Stimulated activated CD8-positive, alpha-beta memory T cell treated with anti-CD3 and anti-CD28 coated beads, Interleukin-4, amount 100 ng/mL, for 48 hours (primary cell): ENCODE data around the gene MS4A18.

Source experiments
- DNase-seq: peaks from one replicate; pipeline ENCODE4 v3.0.0-alpha.2; 2020

Gene MS4A18

DNA sequence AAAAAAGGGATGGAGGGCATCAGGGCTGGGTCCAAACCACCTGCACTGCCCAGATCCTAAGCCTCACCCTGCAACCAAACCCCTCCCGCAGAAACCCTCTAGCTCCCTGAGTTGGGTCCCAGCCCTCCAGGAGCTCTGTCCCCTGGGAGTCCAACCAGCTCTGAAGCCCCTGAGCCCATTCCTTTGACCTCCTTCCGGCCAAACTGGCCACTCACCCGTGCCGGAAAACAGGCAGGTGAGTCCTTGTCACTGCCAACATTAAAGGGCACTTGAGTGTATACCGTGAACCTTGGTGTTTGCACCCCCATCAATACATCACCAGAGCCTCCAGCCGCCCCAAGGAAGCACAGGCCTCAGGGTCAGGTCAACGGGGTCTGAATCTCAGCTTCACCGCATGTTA is 43.7 kb downstream of the MS4A18 start:
- no peak for DNase-seq

DNA sequence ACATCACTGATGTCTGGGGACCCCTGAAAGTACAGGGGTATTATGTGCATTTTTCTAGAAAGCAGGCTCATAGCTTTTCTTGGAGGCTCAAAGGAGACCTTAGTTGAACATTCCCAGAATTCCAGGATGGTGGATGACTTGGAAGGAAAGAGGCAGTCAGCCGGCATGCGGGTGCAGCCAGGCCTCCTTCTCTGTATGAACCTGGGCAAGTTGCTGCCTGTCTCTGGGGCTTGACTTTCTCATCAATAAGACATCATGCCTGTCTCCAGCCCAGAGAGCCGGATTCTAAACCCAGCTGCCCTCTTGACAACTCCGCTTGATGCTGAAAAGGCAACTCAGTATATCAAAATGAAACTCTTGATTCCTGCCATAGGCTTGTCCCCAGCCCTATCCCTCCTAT is 44.8 kb downstream of the MS4A18 start:
- DNase-seq: no peak

DNA sequence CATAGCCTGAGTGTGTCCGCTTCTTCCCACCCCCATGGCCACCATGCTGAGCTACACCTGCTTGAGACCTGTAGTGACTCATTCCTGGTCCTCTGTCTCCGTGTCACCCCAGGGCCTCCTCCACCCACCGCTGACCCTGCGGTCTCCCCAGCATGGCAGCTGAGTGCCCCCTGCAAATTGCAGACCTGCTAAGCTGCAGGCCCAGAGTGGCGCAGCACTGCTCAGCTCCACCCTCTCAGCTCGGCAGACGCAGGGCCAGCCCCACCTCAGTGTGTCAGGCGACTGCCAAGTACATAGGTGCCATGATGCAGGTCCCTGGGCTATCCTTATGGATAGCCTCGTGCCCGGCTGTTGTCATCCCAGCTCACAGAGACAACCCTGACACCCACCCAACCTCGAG is 45.3 kb downstream of the MS4A18 start:
- DNase-seq: no peak

DNA sequence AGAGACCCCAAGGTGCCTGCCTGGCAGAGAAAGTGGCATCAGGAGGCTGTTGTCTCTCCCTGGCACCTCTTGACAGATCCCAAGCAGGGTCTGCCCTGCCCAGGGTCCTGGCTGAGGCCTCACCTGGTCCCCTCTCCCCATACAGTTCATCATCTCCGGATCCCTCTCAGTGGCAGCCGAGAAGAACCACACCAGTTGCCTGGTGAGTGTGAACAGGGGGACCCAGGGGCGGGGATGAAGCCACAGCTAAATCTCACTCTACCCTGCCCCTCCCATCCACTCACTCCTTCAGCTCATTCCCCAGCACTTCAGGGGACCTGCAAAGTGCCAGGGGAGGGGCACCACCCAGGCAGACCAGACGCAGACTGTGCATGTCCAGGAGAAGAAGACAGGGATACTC is 46.6 kb downstream of the MS4A18 start:
- no peak for DNase-seq

DNA sequence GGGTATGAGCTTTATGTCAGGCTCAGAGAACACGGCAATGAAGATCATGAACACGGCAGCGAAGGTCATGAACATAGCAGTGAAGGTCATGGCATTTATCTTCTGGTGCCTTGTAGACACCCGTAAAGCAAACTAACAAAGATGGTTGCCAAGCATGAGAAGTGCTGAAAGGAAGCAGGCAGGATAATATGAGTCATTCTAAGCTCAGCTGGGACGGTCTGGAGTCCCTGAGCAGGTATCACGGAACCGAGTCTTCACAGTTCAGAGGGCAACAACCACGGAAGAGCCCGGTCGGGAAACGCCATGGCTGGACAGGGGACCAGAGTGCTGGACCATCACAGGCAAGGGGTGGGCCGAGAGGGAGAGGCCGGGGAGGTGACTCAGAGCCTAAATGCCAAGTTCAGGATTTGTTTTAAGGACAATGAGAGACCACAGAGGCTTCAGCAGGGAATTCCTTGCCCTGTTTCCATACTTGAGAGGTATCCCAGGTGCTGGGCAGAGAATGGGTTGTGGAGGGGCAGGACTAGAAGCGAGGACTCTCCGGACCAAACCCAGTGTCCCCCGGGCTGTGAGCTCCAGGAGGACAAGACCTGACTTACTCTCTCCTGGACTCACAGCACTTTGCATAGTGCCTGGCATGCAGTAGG is 47.5 kb downstream of the MS4A18 start:
- DNase-seq: no peak

DNA sequence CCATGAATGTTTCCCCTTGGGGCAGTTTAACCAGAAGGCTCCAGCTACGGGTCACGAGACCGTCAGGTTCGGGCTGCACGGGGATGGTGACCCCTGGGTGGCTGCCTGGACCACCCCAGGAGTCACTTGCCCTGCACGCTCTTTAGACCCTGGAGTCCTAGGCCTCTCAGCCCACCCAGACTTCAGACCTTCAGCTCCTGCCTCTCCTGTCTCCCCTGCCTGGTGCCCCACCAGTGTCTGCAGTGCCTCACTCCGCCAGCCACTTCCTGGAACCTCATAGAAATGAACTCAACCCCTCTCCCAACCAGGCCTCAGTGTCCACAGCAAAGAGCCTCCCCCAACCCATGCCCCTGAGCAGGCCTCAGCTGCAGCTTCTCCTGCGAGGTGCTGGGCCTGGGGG is 48.1 kb downstream of the MS4A18 start:
- no peak for DNase-seq

DNA sequence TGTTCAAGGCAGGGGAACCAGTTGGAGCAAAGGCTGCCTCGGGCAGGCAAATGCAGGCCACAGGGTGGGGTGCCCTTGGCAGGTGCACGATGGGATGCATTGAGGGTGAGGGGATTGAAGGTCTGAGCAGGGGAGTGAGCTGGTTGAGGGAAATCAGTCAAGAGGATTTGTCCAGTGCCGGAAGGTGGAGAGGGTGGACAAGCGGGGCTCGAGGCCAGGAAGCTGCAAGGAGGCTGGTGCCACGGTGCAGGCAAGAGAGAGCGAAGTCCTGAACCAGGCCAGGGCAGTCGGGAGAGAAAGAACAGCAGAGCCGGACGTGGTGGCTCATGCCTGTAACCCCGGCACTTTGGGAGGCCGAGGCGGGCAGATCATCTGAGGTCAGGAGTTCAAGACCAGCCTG is 50.2 kb downstream of the MS4A18 start:
- DNase-seq: no peak

DNA sequence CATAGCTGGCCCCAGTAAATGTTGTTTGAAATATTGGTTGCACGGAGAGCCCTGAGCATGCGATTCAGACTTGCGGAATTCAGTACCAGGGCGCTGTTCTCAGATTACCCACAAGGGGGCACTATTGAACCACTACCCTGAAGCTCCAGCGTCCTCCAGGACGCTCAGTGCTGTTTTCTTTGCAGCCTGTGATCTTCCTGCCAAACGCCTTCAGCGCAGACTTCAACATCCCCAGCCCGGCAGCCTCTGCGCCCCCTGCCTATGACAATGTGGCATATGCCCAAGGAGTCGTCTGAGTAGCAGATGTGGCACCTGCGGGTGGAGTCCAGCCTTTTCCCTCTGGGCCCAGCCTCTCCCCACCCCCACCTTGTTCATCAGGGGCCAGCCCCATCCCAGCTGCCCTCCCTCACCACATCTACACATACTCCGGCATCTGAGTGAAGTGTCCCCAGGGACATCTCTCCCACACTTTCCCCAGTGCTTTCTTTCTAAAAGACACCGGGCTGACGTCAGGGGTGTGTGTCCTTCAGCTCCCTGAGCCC is 51.0 kb downstream of the MS4A18 start:
- DNase-seq: peak; percentile 92

DNA sequence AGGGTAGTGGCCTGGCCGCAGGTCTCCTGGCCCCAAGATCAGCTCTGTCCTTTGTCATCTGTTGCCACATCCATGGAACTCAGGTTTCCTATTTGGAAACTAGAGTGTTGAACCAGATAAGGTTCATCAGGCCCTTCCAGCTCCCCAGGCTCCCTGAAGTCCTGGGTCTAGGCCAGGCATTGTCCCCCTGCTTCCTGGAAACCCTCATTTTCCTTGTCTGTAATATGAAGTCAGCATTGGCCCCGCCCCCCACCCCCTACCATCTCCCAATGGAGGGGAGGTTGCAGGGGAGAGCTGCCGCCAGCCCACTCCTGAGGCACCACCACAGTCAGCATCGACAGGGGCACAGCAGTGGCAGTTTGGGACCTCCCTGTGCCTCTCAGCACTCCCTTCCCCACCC is 51.6 kb downstream of the MS4A18 start:
- DNase-seq: no peak

DNA sequence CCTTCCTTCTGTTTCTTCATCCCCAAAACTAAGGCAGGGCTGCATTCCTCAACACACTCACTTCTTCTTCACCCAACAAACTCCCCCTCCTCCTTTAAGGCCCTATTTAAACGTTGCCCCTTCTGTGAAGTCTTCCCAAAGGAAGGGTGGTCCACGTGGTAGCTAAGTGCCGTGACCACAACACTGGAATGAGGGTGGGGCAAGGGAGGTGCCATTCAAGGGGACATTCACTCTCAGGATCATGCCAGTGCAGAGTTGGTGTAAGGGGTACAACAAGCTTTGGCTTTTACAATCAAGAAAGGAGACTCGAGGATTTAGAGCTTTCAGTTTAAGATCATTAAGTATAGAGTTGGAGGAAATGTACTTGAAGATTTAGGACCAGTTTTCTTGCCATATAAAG is 52.6 kb downstream of the MS4A18 start:
- DNase-seq: no peak

DNA sequence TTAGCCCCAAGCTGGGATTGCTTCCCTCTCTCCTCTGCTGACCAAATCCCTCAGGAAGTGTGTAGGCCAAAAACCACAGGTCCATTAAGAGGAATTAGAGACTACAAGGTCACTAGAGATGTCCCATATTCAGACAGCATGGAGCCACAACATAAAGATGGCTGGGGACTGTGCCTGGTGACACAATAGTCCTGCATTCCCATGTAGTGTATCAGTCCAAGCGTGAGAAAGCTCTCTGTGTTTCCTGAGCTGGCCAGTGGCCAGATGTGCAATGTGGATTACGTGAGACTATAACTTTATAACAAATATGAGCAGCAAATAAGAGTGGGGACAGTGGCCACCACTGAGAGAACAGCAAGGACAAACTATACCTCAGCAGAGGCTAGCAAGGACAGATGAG is 53.1 kb downstream of the MS4A18 start:
- no peak for DNase-seq

DNA sequence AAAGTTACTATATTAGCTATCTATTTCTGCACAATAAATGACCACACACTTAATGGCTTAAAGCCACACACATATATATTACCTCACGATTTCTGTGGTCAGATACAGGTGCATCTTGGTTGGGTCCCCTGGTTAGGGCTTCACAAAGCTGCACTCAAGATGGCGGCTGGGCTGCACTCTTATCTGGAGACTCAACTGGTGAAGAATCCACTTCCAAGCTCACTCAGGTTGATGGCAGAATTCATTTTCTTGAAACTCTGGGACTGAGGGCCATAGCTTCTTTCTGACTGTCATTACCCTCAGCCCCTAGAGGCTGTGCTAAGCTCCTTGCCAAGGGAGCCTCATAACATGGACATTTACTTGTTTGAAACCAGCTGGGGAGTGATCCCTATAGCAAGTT is 55.5 kb downstream of the MS4A18 start:
- DNase-seq: no peak

DNA sequence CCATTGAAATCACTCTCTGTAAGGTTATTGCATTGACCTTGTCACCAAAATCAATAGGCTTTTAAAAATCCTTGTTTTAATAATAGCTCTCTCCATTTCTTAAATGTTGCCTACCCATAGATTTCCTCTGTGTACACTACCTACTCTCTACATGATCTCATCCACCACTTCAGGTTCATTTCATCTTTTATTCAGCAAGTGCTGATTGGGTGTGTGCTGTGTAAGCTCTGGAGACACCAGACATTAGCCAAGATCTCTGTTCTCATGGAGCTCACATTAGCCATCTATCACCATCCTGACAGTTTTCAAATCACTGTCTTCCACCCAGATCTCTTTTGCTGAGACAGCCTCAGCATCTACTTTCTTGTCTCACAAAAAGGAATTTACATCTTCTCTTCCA is 56.3 kb downstream of the MS4A18 start:
- no peak for DNase-seq

DNA sequence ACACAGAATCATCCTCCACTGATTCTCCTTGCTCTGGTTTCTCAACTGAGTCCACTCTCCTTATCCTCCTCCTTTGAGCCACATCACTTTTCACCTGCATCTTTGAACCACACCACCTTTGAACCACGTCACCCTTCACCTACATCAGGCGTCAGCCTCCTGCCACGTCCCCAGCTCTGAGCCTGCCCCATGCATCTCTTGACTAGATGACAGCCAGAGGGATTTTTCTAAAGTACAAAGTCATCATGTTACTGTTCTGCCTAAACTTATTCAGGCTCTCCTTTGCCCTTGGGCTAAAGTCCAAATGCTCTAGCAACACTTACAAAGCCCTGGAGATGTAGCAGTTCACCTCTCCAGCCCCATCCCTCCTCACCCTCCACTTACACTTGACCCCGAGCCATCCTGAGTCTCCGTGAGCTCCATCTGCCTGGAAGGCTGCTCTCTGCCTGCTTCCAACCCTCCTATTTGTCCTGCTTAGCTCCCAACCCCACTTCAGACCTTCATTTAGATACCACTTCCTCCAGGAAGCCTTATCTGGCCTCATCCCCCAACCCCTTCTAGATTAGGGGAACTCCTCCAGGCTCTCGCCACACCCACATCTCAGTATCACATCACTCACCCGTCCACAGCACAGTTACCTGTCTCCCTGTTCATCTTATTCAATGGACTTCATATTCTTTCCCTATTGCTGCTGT is 56.9 kb downstream of the MS4A18 start:
- no peak for DNase-seq

DNA sequence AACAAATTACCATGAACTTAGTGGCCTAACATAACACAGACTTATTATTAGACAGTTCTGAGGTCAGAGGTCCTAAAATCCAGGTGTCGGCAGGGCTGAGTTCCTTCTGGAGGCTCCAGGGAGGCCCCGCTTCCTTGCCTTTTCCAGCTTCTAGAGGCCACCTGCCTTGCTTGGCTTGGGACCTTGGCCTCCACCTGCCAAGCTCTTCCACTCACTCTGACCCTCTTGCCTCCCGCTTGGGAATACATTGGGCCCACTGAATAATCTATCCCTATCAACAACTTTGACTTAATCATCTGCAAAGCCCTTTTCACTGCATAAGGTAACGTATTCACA is 57.4 kb downstream of the MS4A18 start:
- DNase-seq: no peak

DNA sequence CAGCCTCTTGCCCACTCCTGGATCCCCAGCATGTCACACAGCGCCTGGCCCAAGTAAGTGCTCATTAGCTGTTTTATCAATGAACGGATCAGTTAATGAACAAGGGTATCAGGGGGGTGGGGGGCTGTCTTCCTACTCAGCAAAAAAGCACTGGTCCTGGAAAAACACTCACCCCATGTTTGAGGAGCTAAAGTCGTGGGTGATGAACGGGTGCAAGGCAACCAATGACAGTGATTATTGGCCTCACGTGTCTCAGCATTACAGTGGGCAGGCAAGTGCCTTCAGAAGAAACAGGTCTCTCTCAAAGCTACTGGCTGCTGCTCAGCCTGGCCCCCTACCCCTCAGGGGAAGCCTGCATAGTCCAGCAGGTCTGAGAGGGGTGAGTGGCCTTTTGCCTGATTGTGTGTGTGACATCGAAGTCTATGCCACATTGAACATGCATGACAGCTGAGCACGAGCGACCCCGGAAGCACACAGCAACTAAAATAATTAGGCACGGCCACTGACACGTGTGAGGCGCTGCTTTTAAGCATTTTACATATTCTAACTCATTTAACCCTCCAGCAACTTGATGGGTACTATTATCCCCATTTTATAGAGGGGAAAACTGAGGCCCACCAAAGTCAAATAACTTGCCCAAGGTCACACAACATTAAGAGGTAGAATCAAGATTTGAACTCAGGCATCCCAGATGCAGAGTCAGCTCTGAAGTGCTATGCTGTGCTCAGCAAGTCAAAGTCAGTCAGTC is 58.0 kb downstream of the MS4A18 start:
- DNase-seq: no peak

DNA sequence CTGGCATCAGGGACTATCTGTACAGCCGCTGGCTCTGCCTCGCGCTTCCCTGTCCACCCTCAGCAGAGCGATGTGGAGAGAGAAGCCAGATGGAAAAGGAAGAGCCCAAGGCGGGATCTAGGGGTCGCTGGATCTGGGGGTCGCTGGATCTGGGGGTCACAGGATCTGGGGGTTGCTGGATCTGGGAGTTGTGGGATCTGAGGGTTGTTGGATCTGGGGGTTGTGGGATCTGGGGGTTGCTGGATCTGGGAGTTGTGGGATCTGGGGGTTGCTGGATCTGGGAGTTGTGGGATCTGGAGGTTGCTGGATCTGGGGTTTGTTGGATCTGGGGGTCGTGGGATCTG is 58.6 kb downstream of the MS4A18 start:
- DNase-seq: no peak

DNA sequence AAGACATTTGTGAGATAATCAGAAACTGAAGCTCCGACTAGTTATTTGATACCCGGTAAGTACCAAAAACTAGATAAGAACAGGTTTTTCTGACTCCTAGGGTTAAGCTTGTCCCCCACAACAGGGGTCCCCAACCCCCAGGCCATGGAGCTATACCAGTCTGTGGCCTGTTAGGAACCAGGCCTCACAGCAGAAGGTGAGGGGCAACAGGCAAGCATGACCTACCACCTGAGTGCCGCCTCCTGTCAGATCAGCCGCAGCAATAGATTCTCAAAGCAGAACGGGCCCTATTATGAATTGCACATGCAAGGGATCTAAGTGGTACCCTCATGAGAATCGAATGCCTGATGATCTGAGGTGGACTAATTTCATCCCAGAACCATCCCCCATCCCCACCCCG is 59.4 kb downstream of the MS4A18 start:
- DNase-seq: no peak

DNA sequence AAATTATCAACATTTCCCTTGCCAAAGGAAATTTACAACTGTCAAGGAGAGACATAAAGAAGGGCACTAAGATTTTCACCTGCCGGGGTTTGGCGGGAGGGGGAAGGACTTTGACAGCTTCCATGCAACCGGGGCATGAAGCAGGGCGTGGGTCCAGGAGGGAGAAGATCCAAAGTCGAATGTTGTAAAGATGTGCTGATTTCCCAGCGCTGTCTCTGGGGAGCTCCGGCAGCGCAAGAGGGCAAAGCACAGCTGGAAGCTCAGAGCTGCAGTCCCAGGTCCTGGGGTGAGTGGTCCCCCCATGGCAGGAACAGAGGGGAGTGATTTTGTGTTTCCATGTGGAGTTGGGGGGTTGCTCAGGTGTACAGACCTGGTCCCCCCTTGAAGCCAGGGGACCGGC is 60.6 kb downstream of the MS4A18 start, which contains the start of gene MS4A10:
MS4A10 (plus strand) TSS at position 198 of the 400 bp plus-strand sequence. CDS start 5,003 bp downstream, outside the sequence.
- DNase-seq: no peak

DNA sequence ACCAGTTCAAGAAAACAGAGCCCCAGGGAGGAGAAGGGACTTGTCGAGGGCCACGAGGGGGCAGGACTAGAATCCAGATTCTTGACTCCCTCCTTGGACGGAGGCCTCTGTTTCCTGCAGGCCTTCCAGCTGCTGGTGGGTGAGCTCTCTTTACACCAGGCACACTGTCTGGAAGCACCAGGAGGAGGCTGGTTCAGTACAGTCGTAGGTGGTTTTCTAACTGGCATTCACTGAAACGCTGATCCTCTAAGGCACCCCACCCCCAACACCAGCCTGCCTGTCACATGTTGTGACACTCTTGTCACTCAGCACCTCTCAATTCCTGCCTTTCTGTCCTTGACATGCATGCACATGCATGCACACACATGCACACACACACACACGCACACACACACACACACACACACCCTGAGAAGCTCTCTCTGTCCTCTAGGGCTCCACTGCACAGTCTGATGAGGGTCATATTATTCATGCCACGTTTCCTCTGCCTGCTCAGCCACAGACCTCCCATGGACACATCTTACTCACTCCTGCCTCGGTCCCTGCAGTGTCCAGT is 61.4 kb downstream of the MS4A18 start:
- no peak for DNase-seq

DNA sequence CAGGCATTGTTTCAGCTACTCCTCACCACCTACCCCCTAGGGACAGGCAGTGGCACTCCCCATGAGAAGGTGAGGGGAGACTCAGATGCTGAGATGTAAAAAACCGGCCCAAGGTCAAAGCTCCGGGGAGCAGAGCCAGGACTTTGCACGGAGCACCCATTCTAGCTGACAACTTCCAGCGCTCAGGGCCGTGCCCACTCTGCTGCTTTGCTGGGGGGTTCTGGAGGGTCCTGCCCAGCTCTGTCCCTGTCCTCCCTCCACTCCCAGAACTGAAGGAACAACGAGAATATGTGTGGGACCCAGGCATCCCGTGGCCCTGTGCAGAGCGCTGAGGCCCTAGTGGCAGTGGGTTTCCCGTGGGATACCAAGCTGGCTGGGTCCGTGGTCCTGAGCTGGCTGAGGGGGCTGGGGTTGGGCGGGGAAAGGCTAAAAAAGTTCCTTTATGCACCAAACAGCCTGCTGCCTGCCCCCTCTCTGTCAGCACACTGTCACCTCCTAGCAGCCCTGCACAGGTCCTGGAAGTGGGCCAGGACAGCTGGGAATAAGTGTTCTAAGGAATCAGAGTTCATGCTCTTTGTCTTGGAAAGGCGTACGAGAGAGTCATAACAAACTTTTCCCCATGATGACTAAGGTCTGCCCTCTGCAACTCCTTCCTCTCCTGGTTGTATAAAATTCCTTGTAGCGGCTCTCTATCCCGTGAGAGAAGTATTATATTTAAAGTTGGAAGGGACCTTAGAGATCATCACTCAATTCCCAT is 62.5 kb downstream of the MS4A18 start:
- no peak for DNase-seq

DNA sequence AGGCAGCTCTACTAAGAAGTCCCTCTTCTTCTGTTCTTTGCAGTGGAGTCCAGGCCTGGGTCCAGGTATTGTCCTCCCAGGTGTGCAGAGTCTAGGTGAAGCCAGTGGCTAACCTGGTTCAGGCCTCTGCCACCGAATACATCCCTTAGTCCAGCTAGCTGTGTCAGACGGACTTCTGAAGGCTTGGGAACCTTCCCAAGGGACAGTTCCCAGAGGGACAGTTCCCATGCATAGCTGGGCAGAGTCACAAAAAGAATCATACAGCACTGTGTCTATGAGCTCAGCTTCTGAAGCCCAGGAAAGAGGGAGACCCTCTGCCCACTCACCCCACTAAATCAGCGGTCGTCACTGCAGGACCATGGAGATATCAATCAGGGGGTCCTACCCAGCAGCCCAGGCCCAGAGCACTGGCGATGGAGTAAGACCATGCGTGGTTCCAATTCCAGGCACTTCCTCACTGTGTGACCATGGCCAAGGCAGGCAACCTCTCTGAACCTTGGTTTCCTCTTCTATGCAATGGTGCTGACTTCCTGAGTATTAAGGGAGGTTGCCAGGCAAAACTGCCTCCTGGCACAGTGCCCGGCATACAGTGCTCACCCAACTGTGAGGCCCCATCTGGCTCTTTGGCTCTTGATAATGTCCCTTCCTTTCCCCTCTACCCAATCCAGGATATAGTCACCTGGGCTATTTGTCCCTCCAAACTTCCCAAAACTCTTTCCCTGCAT is 64.0 kb downstream of the MS4A18 start:
- no peak for DNase-seq
